Tibial nerve (tissue), 4 donors: Measurements from ENCODE around the gene ZBED6.

Experiments
- EP300 ChIP-seq, 2 donors: sonication (generic); formaldehyde crosslinking; IDR thresholded peaks; one replicate each; pipeline ENCODE4 v1.6.1; 2017; ENCODE audit warnings: antibody characterized with exemption in 2 of 2, mild to moderate bottlenecking in 1 of 2
- POLR2A ChIP-seq, 2 donors: fragments of 450-650 bp; IDR thresholded peaks; one replicate each; pipeline ENCODE4 v1.6.1; 2017; ENCODE audit warnings: antibody characterized with exemption in 2 of 2, mild to moderate bottlenecking in 2 of 2, moderate library complexity in 2 of 2
- TF ChIP-seq, protein P1 (sequence below), 5 experiments: fragments of 200-600 bp in 3 of 5; fragments of 450-650 bp in 2 of 5; sonication (generic) in 3 of 5; IDR thresholded peaks; one replicate each; pipeline ENCODE4 v1.5.1; 2016 to 2019; ENCODE audit warnings: antibody characterized with exemption in 5 of 5, mild to moderate bottlenecking in 3 of 5, moderate library complexity in 2 of 5

DNA sequence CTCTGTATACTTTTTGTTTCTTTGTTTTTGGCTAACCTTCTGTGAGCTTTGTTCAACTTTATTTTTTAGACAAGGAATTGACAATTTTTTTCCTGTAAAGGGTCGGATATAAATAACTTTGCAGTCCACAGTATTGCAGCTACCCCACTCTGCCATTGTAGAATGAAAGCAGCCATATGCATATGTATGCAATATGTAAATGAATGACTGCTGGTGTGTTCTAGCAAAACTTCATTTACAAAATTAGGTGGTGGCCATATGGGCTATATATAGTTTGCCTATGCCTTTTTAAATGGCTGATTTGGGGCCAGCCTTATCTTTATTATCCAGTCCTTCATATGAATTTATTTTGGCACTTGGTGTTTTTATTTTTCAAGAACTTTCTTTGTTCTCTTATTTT lies 48.0 kb downstream of the ZBED6 start:
- TF ChIP-seq, protein P1, sequence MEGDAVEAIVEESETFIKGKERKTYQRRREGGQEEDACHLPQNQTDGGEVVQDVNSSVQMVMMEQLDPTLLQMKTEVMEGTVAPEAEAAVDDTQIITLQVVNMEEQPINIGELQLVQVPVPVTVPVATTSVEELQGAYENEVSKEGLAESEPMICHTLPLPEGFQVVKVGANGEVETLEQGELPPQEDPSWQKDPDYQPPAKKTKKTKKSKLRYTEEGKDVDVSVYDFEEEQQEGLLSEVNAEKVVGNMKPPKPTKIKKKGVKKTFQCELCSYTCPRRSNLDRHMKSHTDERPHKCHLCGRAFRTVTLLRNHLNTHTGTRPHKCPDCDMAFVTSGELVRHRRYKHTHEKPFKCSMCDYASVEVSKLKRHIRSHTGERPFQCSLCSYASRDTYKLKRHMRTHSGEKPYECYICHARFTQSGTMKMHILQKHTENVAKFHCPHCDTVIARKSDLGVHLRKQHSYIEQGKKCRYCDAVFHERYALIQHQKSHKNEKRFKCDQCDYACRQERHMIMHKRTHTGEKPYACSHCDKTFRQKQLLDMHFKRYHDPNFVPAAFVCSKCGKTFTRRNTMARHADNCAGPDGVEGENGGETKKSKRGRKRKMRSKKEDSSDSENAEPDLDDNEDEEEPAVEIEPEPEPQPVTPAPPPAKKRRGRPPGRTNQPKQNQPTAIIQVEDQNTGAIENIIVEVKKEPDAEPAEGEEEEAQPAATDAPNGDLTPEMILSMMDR (IDR thresholded peaks at IDR 0.05) = no peak
- TF ChIP-seq EP300 (IDR thresholded peaks at IDR 0.05) (no peak), POLR2A (IDR thresholded peaks at IDR 0.05) (no peak)
